PC-9 (cell line): Measurements from ENCODE around the gene LEFTY2.

ENCODE experiments used
- EZH2 ChIP-seq: fragments of 200-600 bp; sonication (generic); IDR thresholded peaks from 2 replicates; pipeline ENCODE4 v1.8.0; 2017; ENCODE audit warnings: antibody characterized with exemption, low read depth
- TF ChIP-seq, protein P1 (sequence below): fragments of 200-600 bp; sonication (generic); conservative IDR thresholded peaks from 2 replicates; pipeline ENCODE4 v1.6.1; 2017; ENCODE audit warnings: mixed run types, antibody characterized with exemption, mild to moderate bottlenecking, moderate library complexity

DNA sequence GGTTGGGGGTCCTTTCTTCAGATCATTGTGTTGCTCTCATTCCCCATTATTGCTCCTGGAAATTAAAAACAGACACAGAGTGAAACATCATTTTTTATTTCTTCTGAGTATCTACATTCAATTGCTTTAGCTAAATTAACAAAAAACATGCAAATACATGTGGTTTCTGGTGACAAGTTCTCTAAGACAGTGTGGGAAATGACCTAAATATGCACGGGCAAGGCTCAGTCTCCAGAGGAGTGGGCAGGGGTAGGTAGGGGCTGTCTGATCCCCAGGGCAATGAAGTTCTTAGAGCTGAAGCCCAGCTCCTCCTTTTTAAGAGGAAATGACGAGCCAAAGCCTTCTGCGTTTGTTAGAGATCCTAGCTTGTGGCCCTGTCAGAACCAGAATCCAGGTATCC lies 4.5 kb downstream of the LEFTY2 start:
- TF ChIP-seq, protein P1, sequence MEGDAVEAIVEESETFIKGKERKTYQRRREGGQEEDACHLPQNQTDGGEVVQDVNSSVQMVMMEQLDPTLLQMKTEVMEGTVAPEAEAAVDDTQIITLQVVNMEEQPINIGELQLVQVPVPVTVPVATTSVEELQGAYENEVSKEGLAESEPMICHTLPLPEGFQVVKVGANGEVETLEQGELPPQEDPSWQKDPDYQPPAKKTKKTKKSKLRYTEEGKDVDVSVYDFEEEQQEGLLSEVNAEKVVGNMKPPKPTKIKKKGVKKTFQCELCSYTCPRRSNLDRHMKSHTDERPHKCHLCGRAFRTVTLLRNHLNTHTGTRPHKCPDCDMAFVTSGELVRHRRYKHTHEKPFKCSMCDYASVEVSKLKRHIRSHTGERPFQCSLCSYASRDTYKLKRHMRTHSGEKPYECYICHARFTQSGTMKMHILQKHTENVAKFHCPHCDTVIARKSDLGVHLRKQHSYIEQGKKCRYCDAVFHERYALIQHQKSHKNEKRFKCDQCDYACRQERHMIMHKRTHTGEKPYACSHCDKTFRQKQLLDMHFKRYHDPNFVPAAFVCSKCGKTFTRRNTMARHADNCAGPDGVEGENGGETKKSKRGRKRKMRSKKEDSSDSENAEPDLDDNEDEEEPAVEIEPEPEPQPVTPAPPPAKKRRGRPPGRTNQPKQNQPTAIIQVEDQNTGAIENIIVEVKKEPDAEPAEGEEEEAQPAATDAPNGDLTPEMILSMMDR, result no peak
- no peak for TF ChIP-seq EZH2
